IPS DF 4.7 (cell line): ENCODE results near the gene ABCA2.
"Not testable (repeated sequence)": the region's sequence is repeated elsewhere in the genome, so short reads cannot be mapped to it uniquely, and the experiment has no call there.

ENCODE experiments used
- DNase-seq: peaks from one replicate; pipeline ENCODE4 v3.0.0-alpha.2; 2013; ENCODE audit warnings: low spot score; ENCODE audit errors: extremely low read depth

ABCA2 gene

DNA sequence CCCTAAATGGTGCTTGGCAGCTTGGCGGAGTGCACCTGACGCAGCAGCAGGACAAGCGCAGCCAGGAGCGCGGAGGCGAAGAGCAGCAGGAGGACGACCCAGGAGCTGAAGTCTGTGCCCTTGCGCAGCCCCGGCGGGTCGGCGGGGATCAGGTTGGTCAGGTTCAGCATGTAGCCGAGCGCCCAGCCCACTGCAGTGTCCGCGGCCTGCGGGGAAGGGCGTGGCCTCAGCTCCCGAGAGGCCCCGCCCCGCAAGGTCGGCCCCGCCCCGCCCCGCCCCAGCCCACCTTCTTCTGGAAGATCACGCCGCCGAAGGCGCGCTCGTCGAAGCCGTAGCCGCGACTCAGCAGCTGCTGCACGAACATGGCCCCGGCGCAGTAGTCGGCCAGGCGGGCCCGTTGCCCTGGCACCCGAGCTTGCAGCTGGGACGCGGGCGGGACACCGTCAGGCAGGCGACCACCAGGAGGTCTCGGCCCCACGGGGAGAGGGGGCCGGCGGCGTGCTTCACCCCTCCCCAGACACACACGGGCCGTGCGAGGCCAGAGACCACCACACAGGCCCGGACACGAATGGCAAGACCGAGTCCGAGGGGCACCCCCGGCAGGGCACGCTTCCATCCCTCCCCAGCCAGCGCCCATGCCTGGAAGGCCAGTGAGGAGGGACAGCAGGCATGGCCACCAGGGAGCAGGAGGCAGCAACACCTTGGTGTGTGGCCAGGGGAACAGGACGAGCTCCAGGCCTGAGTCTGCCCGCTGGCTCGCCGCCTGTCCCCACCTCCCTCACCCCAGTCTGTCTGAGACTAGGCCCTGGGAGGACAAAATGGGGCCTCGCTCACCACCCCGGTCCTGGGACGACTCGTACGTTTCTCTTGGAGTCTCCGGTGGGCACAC is 20.9 kb upstream of the ABCA2 start:
- DNase-seq, result no peak

DNA sequence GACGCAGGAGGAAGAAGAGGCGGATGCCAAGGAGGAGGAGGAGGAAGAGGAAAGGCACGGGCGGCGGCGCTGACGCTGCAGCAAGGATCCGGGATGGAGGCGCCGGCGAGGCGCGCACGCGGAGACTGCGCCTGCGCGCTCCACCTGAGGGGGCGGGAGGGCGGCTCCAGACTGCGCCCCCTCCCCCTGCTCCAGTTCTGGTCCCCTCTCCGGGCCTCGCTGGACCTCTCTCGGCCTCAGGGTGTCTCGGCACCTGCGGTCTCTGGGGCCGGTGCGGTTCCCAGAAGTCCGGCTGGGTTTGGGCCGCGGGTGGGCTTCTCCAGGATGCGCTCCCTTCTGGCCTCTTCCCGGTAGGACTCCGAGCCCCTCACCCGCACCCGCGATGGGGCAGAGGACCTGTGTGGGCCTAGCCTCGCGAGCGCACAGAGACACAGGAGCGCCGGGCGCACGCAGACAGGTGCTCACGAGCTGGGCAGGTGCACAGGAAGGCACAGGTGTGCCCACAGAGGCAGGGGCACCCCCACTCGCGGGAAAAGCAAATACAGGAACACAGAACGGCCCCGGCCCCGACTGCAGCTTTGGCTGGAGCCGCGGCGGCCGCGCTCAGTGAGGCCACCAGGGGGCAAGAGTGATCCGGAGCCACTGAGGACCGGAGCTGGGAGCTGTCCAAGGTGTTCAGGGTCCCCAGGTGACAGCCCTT is 18.2 kb upstream of the ABCA2 start, which contains the start of gene NPDC1:
NPDC1 (minus strand) TSS at position 90 of the 700 bp plus-strand sequence. CDS start 188 bp downstream, outside the sequence.
- DNase-seq, result no peak

GRCh38 chr9:137045294-137046087 is 17.5 kb upstream of the ABCA2 start:
- no peak for DNase-seq

- DNase-seq, result no peak
These were observed 16.6 kb upstream of the ABCA2 start for GRCh38 chr9:137044502-137045177.

DNA sequence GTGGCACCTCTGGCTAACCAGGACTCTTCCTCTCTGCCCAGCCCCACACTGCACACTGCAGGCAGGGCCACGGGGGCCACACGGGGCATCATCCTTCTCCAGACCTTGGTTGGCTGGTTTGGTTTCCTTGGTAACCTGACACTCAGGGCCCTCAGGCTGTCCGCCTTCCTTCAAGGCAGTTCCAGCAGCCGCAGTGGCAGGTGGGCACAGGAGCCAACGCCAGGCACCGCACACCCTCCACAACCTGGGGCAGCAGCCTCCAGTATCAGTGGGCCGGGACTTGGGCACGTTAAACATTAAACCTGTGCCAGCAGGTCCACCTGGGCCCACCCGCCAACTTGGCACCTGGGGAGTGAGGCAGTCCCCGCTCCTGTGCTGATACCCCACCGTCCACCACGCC is 16.0 kb upstream of the ABCA2 start:
- no peak for DNase-seq

GRCh38 chr9:137042751-137043727 is 15.0 kb upstream of the ABCA2 start:
- no peak for DNase-seq

GRCh38 chr9:137041124-137041523 is 13.1 kb upstream of the ABCA2 start:
- DNase-seq, result no peak

DNA sequence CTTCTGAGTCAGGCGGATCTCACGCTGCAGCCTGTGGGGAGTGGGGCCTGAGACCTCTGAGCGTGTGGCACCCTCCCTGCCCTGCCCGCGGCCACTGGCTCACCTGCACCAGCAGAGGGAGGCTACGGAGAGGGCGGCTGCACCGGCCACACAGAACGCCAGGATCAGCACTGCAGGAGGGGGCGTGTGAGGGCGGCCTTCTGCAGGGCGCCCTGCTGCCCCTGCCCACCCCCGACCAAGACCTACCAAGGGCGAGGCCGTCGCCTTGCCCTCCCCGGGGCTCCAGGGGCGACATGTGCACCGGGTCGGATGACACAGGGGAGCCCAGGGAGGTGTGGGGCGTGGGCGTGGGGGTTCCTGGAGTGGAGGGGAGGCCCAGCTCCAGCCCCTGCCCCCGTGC is 12.5 kb upstream of the ABCA2 start:
- DNase-seq, result no peak

GRCh38 chr9:137039611-137040366 is 11.8 kb upstream of the ABCA2 start:
- no peak for DNase-seq

DNA sequence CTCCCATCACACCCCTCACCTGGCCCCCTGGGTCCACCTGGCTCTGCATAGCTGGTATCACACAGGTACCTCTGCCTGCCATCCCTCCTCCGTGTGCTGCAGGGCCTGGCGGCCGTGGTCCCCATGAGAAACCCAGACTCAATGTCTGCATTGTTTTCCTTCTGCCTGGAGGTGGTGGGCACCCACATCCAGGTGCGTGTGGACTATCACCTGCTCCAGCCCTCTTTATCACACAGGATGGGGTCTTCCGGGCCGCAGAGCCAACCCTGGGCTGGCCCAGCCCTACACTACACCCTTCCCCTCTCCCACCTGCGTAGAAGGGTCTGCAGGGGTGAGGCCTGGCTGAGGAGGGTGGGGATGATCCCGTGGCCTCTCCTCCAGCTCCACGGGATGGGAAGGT is 10.9 kb upstream of the ABCA2 start:
- no peak for DNase-seq

- DNase-seq, result no peak
These were observed 9.4 kb upstream of the ABCA2 start for GRCh38 chr9:137037483-137037882.

DNA sequence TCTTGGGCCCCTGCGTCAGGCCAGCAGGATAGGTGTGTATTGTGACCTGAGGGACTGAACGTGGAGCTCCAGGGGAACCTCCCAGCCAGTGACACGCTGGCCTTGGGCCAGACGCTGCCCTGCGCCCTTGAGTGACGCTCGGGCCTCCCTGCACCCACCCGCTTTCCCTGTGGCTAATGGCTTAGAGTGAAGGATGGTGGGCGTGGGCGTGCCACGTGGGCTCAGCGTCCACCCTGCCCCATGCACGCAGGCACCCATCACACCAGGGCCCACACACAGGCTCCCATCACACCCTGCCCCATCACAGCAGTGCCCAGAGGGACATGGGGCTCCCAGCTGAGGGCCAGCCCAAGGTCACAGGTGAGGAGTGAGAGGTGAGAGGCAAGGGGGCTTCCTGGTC is 9.0 kb upstream of the ABCA2 start:
- no peak for DNase-seq

- no peak for DNase-seq
These were observed 7.9 kb upstream of the ABCA2 start for GRCh38 chr9:137035937-137036336.

GRCh38 chr9:137035507-137035834 is 7.4 kb upstream of the ABCA2 start:
- DNase-seq, result no peak

DNA sequence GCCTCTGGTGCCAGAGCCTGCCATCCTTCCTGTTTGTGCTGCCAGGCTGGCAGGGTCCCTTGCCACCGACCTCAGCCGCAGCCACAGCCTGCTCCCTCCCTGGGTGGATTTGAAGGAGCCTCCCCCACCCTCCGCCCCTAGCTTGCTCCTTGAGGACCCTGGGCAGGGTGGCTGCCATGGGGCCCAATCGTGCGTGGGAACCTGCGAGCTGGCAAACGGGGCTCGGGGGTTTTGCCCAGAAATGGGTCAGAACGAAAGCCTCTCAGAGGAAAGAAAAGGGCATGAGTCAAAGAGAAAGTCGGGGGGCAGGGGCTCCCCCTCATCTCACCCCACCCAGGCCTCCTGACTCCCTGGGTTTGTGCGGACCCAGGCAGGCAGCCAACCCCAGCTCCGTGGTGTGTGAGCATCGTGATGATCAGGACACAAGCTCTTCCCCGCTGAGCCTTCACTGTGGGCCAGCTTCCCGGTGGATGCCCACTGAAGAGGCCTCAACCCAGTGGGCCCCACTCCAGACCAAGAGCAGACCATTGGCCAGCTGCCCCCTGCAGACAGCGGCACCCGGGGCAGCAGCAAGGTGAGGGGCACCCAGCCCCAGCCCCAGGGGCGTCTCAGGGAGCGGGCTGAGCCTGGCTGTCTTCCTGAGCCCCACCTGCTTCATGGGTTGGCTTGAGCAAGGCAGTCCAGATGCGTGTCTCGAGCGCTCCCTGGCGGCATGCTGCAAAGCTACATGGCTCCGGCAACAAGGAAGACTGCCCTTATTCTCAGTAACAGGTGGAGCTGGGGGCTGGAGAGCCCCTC is 6.9 kb upstream of the ABCA2 start:
- no peak for DNase-seq

DNA sequence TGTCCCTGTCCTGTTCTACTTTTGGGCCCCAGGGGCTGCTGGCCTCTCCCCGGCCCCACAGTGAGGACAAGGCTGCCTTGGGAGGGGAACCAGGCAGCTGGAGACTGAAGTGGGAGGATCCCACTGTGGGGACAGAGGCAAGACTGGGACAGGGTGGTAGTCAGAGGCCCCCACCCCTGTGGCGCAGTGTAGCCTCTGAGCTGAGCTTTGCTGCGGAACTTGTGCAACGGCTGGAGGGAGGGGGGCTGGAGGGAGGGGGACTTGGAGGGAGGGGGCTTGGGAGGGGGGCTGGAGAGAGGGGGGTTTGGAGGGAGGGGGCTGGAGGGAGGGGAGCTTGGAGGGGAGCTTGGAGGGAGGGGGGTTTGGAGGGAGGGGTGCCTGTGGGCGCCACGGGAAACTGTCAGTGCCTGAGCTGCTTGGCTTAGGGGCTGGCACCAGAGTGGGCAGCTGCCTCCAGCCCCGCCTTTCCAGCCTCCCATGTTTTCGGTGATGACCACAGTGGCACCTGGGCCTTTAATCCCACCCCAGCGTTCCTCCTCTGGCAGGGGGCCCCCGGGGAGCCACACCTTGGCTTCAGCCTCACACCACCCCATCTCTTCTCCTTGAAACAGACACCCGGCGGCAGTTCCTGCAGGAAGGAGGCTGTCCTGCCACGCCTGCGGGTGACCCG is 6.1 kb upstream of the ABCA2 start:
- no peak for DNase-seq

DNA sequence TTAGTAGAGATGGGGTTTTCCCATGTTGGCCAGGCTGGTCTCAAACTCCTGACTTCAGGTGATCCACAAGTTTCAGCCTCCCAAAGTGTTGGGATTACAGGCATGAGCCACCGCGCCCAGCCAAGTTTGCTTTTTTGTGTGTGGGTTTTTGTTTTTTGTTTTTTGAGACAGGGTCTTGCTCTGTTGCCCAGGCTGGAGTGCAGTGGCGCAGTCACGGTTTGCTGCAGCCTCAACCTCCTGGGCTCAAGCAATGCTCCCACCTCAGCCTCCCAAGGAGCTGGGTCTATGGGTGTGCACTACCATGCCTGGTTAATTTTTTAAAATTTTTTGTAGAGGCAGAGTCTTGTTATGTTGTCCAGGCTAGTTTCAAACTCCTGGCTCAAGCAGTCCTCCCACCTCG is 5.4 kb upstream of the ABCA2 start:
- not testable (repeated sequence) for DNase-seq

- no peak for DNase-seq
These were observed 4.8 kb upstream of the ABCA2 start for GRCh38 chr9:137032858-137033257.
